ENCODE results near the gene ADAT1. TPM values are rescaled to one million over a fixed set of nuclear protein-coding genes. Genes with fewer than 3 reads are reported as not detected.

ADAT1 gene, protein sequence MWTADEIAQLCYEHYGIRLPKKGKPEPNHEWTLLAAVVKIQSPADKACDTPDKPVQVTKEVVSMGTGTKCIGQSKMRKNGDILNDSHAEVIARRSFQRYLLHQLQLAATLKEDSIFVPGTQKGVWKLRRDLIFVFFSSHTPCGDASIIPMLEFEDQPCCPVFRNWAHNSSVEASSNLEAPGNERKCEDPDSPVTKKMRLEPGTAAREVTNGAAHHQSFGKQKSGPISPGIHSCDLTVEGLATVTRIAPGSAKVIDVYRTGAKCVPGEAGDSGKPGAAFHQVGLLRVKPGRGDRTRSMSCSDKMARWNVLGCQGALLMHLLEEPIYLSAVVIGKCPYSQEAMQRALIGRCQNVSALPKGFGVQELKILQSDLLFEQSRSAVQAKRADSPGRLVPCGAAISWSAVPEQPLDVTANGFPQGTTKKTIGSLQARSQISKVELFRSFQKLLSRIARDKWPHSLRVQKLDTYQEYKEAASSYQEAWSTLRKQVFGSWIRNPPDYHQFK
- 27.5 to 41.7 TPM (median 37.6 TPM) in 5 replicates for total RNA-seq (2022; extraction: Qiagen RNA extraction)

DNA sequence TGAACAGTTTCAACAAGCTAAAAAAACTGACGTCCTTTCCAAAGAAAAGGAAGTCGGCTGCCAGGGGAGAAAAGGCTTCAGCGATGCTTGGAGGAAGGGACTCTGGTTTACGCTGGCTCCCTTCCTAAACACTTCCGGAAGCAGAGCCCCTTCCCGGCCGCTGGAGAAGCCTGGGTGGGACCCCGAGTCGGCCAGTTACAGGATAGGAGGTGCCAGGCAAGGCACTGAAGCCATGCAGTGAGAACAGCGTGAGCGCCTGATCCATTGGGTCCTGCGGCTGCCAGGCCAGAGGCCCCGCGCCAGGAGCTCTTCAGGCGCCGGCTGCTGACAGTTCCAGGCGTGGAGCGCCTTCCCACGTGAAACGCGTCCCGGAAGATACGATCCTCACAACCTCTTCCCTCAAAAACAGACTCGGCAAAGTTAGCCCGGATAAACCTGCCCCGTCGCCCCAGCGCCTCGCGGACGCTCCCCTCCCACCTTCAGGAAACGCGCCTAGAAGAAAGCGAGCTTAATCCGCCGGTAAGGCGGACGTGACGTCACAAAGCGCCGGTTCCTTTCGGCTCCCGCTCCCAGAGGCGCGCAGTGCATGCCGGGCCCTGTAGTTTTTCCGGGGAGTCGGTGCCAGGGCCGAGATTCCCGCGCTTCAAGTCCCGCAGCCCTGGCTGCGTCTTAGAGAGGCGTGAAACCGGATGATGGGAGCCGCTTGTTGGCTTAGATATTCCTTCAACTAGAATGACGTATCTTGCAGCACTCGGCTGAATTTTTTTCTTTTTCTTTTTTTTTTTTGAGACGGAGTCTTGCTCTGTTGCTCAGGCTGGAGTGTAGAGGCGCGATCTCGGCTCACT, at the start of gene ADAT1:
ADAT1 (minus strand) TSS at position 521 of the 845 bp plus-strand sequence. CDS start 2,482 bp downstream, outside the sequence.

DNA sequence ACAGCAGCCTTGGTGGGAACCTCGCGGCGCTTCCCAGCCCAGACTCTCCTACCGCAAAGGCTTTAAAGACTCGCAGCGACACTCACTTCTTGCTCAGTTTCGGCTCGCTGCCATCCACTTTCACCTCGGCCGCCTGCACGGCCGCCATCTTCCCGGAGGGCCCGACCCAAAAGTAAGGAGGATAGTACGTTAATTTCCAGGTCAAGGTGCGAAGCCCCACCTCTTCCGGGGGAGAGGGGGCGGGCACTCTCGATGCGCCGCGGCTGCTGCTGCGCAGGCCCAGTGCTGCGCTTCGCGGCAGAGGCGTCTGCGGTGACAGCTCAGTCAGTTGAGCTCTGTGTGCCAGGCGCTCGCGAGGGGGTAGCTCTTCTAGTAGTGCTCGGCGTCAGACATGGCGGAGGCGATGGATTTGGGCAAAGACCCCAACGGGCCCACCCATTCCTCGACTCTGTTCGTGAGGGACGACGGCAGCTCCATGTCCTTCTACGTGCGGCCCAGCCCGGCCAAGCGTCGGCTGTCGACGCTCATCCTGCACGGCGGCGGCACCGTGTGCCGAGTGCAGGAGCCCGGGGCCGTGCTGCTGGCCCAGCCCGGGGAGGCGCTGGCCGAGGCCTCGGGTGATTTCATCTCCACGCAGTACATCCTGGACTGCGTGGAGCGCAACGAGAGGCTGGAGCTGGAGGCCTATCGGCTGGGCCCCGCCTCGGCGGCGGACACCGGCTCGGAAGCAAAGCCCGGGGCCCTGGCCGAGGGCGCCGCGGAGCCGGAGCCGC, 24.6 kb upstream of the ADAT1 start, which contains the start of the genes KARS1 and TERF2IP:
KARS1 (minus strand) TSS at position 174 of the 773 bp plus-strand sequence; CDS start at position 148, 26 bp downstream.
TERF2IP (plus strand) TSS at position 282 of the 773 bp plus-strand sequence; CDS start at position 392, 110 bp downstream.

DNA sequence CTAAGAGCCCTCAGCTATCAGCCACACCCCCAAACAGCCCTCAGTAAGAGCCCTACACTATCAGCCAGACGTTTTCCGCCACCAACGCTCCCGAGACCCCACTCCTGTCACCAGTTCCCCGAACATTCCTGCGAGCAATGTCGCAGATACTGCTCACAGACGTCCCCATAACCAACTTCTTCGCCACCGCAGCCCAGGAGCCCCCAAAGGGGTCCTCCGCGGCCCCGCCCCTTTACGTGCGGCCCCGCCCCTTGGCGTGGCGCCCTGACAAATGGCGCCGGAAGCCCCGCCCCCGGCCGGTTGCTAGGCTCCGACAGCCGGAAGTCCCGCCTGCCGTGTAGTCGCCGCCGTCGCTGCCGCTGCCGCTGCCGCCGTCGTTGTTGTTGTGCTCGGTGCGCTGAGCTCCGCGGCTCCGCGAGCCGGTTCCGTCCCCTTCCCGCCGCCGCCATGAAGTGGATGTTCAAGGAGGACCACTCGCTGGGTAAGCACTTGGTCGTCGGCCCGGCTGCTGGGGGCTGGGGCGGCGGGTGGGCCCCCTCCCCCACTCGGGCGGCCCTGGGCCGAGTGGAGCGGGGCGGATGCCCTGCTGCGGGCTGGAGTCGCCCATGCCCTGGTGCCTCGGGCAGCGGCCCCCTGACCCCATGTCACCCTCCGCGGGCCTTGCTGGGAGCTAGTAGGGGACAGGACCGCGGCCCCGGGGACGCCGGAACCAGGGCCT, 56.9 kb downstream of the ADAT1 start, which contains the start of gene GABARAPL2:
GABARAPL2 (plus strand) TSS at position 340 of the 718 bp plus-strand sequence; CDS start at position 448, 108 bp downstream.

DNA sequence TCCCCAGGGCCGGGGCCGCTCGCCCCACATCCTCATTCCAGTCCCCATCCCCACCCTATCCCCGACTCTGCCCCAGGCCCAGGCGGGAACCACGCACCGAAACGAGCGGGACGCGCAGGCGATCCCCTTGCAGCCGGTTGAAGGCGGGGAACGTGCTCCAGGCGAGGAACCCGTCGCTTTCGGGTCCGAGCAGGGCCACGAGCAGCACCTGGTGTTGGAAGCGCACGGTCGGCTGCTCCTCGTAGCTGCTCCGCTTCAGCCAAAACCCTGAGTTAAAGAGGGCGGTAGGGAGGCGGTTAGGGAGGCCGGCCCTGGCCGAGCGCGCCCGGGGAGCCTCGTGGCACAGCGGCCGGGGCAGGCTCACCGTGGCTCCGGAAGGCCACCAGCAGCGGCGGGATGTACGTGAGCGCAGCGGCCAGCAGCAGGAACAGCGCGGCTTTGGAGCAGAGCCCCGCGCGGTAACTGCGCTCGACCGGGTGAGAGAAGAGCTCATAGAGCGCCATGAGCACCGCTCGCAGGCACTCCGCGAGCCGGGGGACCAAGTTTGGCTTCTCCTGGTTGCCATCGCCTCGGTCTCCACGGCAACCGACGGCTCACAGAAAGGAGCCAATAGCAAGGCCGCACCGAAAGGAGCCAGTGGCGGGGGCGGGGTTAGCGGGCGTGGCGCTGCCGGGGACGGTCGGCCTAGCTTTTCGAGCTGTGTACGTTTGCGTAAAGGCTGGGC, 67.2 kb downstream of the ADAT1 start, which contains the start of gene TMEM231:
TMEM231 (minus strand) TSS at position 546 of the 724 bp plus-strand sequence; CDS start at position 503, 43 bp downstream.

Other genes with a start within 250 kb of the ADAT1 start
- gene CFDP1, start 189.8 kb downstream of the ADAT1 start, total RNA-seq (2022; extraction: Qiagen RNA extraction): 60.3 to 81.4 TPM (median 60.9 TPM) in 5 replicates
- 12.1 to 16.8 TPM (median 15.6 TPM) in 5 replicates for gene TMEM170A, start 158.6 kb downstream of the ADAT1 start, total RNA-seq (2022; extraction: Qiagen RNA extraction)
- 0.14 to 0.20 TPM (median 0.16 TPM) in 5 replicates for gene CHST6, start 127.8 kb downstream of the ADAT1 start, total RNA-seq (2022; extraction: Qiagen RNA extraction)
- 0.06 to 0.29 TPM (median 0.12 TPM) in 4 of 5 replicates, not detected in the other for gene CHST5, start 87.2 kb downstream of the ADAT1 start, total RNA-seq (2022; extraction: Qiagen RNA extraction)
- 7.8 to 10.1 TPM (median 9.5 TPM) in 5 replicates for gene TMEM231, start 67.0 kb downstream of the ADAT1 start, total RNA-seq (2022; extraction: Qiagen RNA extraction)
- 80.9 to 92.9 TPM (median 89.5 TPM) in 5 replicates for gene GABARAPL2, start 56.9 kb downstream of the ADAT1 start, total RNA-seq (2022; extraction: Qiagen RNA extraction)
- 162 to 170 TPM (median 169 TPM) in 5 replicates for gene KARS1, start 24.4 kb upstream of the ADAT1 start, total RNA-seq (2022; extraction: Qiagen RNA extraction)
- 42.8 to 45.9 TPM (median 43.2 TPM) in 5 replicates for gene TERF2IP, start 24.5 kb upstream of the ADAT1 start, total RNA-seq (2022; extraction: Qiagen RNA extraction)
- not detected in 5 replicates for gene CPHXL2, start 53.7 kb upstream of the ADAT1 start, total RNA-seq (2022; extraction: Qiagen RNA extraction)
- not detected in 5 replicates for gene DUXB, start 78.2 kb upstream of the ADAT1 start, total RNA-seq (2022; extraction: Qiagen RNA extraction)
- gene CPHXL, start 103.2 kb upstream of the ADAT1 start, total RNA-seq (2022; extraction: Qiagen RNA extraction): not detected in 5 replicates

All from A549 treated with Mapracorat at 1 μM for 4 hours (cell line).